ENCODE data around the gene GALNT10. TPM values are rescaled to one million over a fixed set of nuclear protein-coding genes. Genes with fewer than 3 reads are reported as not detected.

Gene GALNT10
- total RNA-seq, 2 experiments from 2014 or later = 12.9 to 15.2 TPM

DNA sequence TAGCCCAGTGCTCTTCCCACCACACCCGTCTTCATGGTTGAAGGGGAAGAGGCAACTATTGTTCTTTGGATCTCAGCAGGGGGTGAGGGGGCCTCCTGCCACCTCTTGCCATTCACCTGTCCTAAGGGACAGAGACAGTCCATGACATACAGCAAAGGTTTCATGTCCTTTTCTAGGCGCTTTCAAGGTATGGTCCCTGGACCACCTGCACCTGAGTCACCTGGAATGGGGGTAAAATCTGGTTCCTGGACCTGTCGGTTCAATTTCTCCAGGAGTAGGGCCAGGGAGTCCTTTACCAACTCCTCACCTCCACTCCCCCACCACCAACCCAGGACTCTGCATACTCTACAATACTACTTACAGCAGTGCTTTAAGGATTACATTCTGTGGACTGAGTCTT, 221.8 kb downstream of the GALNT10 start:
- CTCF ChIA-PET = no interaction called here
- POLR2A ChIA-PET = no interaction called here
- Mint-ChIP-seq H3K4me1 (ENCODE audit: low read depth) (peaks cover 4% of the 10 kb centered on the region), H3K9me3 (no peaks in the 10 kb centered on the region), H3K36me3 (ENCODE audit: low read depth) (peaks cover 10% of the 10 kb centered on the region), H3K27me3 (no peaks in the 10 kb centered on the region), H3K27ac (no peak overlapping the region), H3K4me3 (no peak overlapping the region)
- intact Hi-C loops (cut with micrococcal nuclease) = no loop called here
- ATAC-seq (no peak), DNase-seq (no peak)
- TF ChIP-seq, protein P1, sequence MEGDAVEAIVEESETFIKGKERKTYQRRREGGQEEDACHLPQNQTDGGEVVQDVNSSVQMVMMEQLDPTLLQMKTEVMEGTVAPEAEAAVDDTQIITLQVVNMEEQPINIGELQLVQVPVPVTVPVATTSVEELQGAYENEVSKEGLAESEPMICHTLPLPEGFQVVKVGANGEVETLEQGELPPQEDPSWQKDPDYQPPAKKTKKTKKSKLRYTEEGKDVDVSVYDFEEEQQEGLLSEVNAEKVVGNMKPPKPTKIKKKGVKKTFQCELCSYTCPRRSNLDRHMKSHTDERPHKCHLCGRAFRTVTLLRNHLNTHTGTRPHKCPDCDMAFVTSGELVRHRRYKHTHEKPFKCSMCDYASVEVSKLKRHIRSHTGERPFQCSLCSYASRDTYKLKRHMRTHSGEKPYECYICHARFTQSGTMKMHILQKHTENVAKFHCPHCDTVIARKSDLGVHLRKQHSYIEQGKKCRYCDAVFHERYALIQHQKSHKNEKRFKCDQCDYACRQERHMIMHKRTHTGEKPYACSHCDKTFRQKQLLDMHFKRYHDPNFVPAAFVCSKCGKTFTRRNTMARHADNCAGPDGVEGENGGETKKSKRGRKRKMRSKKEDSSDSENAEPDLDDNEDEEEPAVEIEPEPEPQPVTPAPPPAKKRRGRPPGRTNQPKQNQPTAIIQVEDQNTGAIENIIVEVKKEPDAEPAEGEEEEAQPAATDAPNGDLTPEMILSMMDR (IDR thresholded peaks at IDR 0.05) = no peak

DNA sequence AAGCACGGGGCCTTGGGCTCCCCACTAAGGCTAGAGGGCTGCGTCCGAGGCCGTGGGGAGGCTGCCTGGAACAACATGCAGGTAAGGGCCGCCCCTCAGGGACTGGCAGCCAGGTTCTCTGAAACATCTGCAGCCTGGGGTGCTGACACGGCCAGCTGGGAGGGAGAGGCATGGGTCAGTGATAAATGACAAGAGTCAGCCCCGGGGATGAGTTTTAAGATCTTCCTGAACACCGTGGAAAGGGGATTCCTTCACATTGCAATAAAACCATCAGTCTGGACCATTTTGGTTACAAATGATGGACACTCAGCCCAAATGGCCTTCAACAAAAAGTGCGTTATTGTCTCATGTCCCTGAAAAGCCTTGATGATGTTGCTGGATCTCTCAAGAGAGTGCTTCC, 222.4 kb downstream of the GALNT10 start:
- H3K27ac Mint-ChIP-seq = no peak overlapping the region
- ATAC-seq = no peak
- no peak overlapping the region for H3K4me3 Mint-ChIP-seq
- DNase-seq = no peak
- intact Hi-C loops (cut with micrococcal nuclease) = no loop called here
- H3K36me3 Mint-ChIP-seq (ENCODE audit: low read depth) = peaks cover 10% of the 10 kb centered on the region
- H3K27me3 Mint-ChIP-seq = no peaks in the 10 kb centered on the region
- no peaks in the 10 kb centered on the region for H3K9me3 Mint-ChIP-seq
- TF ChIP-seq, protein P1 (IDR thresholded peaks at IDR 0.05) = no peak
- POLR2A ChIA-PET = no interaction called here
- CTCF ChIA-PET = no interaction called here
- peaks cover 4% of the 10 kb centered on the region for H3K4me1 Mint-ChIP-seq (ENCODE audit: low read depth)

DNA sequence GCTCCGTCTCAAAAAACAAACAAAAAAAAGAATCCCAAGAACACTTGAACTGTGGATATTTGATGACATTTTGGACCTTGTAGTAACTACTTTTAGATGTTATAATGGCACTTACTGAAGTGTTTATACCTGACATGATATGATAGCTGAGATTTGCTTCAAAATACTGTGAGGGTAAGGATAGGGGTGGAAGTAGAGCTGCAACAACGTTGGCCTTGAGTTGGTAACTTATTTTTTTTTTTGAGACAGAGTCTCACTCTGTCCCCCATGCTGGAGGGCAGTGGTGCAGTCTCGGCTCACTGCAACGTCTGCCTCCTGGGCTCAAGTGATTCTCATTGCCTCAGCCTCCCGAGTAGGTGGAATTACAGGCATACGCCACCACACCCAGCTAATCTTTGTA, 224.6 kb downstream of the GALNT10 start:
- POLR2A ChIA-PET = interaction anchor here (1.2 kb wide), 1 partner anchor 15 kb away, joined by 4 read pairs; no protein-coding TSS in a partner anchor
- no peak overlapping the region for H3K27ac Mint-ChIP-seq
- H3K36me3 Mint-ChIP-seq (ENCODE audit: low read depth) = peaks cover 10% of the 10 kb centered on the region
- intact Hi-C loops (cut with micrococcal nuclease) = no loop called here
- no peaks in the 10 kb centered on the region for H3K9me3 Mint-ChIP-seq
- no peak overlapping the region for H3K4me3 Mint-ChIP-seq
- TF ChIP-seq, protein P1 (IDR thresholded peaks at IDR 0.05) = no peak
- no peaks in the 10 kb centered on the region for H3K27me3 Mint-ChIP-seq
- H3K4me1 Mint-ChIP-seq (ENCODE audit: low read depth) = peaks cover 4% of the 10 kb centered on the region
- DNase-seq (no peak), ATAC-seq (no peak)
- CTCF ChIA-PET = interaction anchor here (0.9 to 1.1 kb wide), 2 partner anchors 9 to 10 kb away, joined by 3 to 5 read pairs; no protein-coding TSS in a partner anchor

DNA sequence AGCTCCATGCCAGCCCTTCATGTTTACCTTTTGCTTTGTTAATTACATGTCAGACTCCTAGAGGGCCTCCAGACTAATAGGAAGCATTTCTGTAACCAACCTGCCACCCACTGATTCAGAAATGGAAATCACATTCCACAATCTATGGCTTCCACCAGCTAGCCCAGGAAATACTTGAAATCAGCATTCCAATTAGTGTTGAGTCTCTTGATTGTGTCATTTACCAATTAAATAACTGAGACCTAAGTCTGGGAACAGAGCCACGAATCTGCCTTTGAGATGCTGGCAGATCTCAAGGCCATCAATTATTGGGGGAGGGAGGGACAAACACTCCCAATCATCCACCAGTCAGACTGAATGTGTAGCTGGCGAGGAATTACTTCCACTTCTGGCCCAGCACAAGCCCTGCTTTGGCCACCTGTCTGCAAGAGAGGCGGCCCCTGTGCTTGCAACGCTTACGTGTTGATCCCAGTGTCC, 227.8 kb downstream of the GALNT10 start:
- ChIA-PET CTCF (no interaction called here), POLR2A (no interaction called here)
- Mint-ChIP-seq H3K4me1 (ENCODE audit: low read depth) (peaks cover 4% of the 10 kb centered on the region), H3K4me3 (no peak overlapping the region), H3K27me3 (no peaks in the 10 kb centered on the region), H3K36me3 (ENCODE audit: low read depth) (peaks cover 19% of the 10 kb centered on the region), H3K9me3 (no peaks in the 10 kb centered on the region), H3K27ac (no peak overlapping the region)
- intact Hi-C loops (cut with micrococcal nuclease) = no loop called here
- TF ChIP-seq, protein P1 (IDR thresholded peaks at IDR 0.05) = no peak
- DNase-seq = no peak
- ATAC-seq = no peak

DNA sequence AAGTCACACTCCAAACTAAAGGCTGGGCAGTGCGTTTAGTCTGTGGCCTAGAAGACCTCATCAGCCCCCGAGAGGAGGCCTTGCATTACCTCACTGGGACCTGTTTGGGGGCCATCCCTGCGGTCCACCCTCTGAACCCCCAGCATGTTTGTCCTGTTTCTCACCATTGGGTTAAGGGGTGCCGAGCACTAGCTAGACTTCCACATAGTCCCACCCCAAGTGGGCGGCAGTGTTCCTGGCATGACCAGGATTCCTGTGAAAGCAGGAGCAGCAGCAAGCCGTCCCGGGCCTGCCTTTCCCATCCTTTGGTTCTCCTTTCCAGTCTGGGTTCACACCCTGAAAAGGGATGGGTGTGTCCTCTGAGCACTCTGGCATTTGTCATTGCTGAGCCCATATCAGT, 228.7 kb downstream of the GALNT10 start:
- intact Hi-C loops (cut with micrococcal nuclease) = no loop called here
- no peak for DNase-seq
- ChIA-PET POLR2A (no interaction called here), CTCF (no interaction called here)
- no peak overlapping the region for H3K27ac Mint-ChIP-seq
- no peak overlapping the region for H3K4me3 Mint-ChIP-seq
- peaks cover 6% of the 10 kb centered on the region for H3K4me1 Mint-ChIP-seq (ENCODE audit: low read depth)
- H3K27me3 Mint-ChIP-seq = no peaks in the 10 kb centered on the region
- no peak for ATAC-seq
- peaks cover 25% of the 10 kb centered on the region for H3K36me3 Mint-ChIP-seq (ENCODE audit: low read depth)
- peaks cover 3% of the 10 kb centered on the region for H3K9me3 Mint-ChIP-seq
- TF ChIP-seq, protein P1 (IDR thresholded peaks at IDR 0.05) = no peak

Data from activated CD8-positive, alpha-beta T cell treated with anti-CD3 and anti-CD28 coated beads for 36 hours (primary cell).